ENCODE measurements around the gene KCND2. TPM values are rescaled to one million over a fixed set of nuclear protein-coding genes. Genes with fewer than 3 reads are reported as not detected.
"Not testable (repeated sequence)": the region's sequence is repeated elsewhere in the genome, so short reads cannot be mapped to it uniquely, and the experiment has no call there.

Gene KCND2
- total RNA-seq, 1 donor from 2014 or later, result 13.7 TPM

DNA sequence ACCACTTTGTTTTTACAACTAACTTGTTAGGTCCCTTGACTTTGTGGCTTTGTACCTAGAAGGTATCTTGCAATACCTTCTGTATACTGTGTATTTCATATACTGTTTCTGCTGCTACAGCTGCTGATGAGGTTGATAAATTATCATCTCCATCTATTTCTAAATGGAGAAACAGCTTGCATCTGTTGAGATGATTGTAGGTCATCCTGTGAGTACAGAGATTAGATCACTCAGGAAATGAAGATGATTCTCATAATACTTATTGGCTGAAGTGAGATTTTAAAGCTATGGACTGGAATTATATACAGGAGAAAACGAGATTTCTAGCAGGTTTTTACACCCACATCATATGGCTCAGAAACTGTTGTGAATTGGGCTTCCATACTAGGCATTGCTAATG, 280.5 kb downstream of the KCND2 start:
- no peaks in the 10 kb centered on the region for H3K9me3 Mint-ChIP-seq (ENCODE audit: low read depth)
- TF ChIP-seq, protein P1, sequence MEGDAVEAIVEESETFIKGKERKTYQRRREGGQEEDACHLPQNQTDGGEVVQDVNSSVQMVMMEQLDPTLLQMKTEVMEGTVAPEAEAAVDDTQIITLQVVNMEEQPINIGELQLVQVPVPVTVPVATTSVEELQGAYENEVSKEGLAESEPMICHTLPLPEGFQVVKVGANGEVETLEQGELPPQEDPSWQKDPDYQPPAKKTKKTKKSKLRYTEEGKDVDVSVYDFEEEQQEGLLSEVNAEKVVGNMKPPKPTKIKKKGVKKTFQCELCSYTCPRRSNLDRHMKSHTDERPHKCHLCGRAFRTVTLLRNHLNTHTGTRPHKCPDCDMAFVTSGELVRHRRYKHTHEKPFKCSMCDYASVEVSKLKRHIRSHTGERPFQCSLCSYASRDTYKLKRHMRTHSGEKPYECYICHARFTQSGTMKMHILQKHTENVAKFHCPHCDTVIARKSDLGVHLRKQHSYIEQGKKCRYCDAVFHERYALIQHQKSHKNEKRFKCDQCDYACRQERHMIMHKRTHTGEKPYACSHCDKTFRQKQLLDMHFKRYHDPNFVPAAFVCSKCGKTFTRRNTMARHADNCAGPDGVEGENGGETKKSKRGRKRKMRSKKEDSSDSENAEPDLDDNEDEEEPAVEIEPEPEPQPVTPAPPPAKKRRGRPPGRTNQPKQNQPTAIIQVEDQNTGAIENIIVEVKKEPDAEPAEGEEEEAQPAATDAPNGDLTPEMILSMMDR (IDR thresholded peaks at IDR 0.05; ENCODE audit: unreplicated experiment), result no peak
- peaks cover 11% of the 10 kb centered on the region for H3K4me1 Mint-ChIP-seq (ENCODE audit: low read depth)
- no peak for DNase-seq (ENCODE audit: low spot score, unreplicated experiment)
- H3K36me3 Mint-ChIP-seq (ENCODE audit: insufficient read depth), result no peaks in the 10 kb centered on the region
- no peak overlapping the region for H3K27ac Mint-ChIP-seq
- H3K4me3 Mint-ChIP-seq (ENCODE audit: low read depth), result no peak overlapping the region
- peaks cover 3% of the 10 kb centered on the region for H3K27me3 Mint-ChIP-seq

DNA sequence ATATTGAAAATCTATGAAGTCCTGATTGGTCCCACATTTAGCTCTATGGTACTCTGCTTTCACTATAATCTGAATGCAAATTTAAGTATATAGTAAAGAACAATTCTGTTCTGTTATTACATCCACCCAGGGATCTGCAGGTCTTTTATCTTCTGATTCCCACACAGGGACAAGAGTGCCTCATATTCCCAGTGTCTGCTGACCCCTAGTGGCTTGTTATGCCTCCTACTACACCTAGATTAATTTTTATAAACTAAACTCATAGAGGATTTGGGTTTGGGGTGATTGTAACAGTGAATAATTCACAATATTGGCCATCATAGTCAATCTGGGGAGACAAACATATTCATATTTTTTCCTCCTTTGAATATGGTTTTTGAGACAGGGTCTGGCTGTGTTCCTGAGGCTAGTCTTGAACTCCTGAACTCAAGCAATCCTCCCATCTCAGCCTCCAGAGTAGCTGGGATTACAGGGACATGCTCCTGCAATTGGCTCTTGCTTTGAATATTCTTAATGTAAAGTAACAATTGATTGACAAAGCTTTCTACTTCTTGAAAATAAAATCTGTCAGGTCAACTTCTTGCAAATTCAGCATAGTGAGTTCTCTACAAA, 282.1 kb downstream of the KCND2 start:
- H3K9me3 Mint-ChIP-seq (ENCODE audit: low read depth), result no peaks in the 10 kb centered on the region
- H3K4me3 Mint-ChIP-seq (ENCODE audit: low read depth), result no peak overlapping the region
- H3K27me3 Mint-ChIP-seq, result peaks cover 3% of the 10 kb centered on the region
- no peaks in the 10 kb centered on the region for H3K36me3 Mint-ChIP-seq (ENCODE audit: insufficient read depth)
- DNase-seq (ENCODE audit: low spot score, unreplicated experiment), result peak; percentile 19
- H3K27ac Mint-ChIP-seq, result peak overlapping the region; percentile 45
- TF ChIP-seq, protein P1 (IDR thresholded peaks at IDR 0.05; ENCODE audit: unreplicated experiment), result peak; percentile 86
- peaks cover 9% of the 10 kb centered on the region for H3K4me1 Mint-ChIP-seq (ENCODE audit: low read depth)

DNA sequence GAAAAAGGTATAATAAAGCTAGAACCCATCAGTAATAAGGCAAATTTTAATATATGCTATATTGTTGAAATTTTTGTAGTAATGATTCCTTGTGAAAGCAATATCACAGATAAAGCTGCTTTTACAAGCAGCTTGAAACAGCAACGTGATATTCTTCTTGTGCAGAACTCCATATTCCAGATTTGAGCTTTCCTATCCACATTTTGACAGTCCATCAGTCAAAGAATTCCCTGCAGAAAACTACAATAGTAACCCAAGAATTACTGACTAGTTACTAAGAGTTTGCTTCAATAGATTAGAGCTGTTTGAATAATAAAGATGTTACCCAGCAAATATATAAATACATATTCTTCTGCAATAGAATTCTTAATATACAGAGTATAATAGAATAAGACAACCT, 291.2 kb downstream of the KCND2 start:
- TF ChIP-seq, protein P1 (IDR thresholded peaks at IDR 0.05; ENCODE audit: unreplicated experiment), result no peak
- H3K27me3 Mint-ChIP-seq, result no peaks in the 10 kb centered on the region

DNA sequence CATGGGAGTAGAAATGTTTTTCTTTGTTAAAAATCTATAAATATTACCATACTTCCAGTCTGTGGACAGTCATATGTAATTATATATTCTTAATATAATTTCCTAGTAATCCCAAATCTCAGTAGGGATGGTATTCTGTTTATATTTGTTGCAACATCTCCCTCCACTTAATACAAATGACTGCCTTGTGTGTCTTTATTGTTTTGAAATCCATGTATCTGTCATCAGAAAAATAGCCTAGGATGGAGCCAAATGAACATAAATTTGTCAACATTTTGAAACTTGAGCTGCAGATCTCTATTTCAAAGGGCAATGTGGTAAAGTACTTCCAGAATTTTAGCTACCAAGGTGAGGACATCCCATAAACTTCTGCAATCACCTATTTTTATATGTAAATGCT, 294.2 kb downstream of the KCND2 start:
- Mint-ChIP-seq H3K4me3 (ENCODE audit: low read depth) (no peak overlapping the region), H3K36me3 (ENCODE audit: insufficient read depth) (no peaks in the 10 kb centered on the region), H3K4me1 (ENCODE audit: low read depth) (peaks cover 19% of the 10 kb centered on the region), H3K9me3 (ENCODE audit: low read depth) (no peaks in the 10 kb centered on the region), H3K27ac (no peak overlapping the region), H3K27me3 (no peaks in the 10 kb centered on the region)
- DNase-seq (ENCODE audit: low spot score, unreplicated experiment), result no peak
- TF ChIP-seq, protein P1 (IDR thresholded peaks at IDR 0.05; ENCODE audit: unreplicated experiment), result no peak

More for the DNA sequence above, 291.2 kb downstream of the KCND2 start:
- DNase-seq (ENCODE audit: low spot score, unreplicated experiment), result no peak
- Mint-ChIP-seq H3K27ac (no peak overlapping the region), H3K4me3 (ENCODE audit: low read depth) (no peak overlapping the region), H3K4me1 (ENCODE audit: low read depth) (peaks cover 7% of the 10 kb centered on the region), H3K36me3 (ENCODE audit: insufficient read depth) (no peaks in the 10 kb centered on the region), H3K9me3 (ENCODE audit: low read depth) (no peaks in the 10 kb centered on the region)

DNA sequence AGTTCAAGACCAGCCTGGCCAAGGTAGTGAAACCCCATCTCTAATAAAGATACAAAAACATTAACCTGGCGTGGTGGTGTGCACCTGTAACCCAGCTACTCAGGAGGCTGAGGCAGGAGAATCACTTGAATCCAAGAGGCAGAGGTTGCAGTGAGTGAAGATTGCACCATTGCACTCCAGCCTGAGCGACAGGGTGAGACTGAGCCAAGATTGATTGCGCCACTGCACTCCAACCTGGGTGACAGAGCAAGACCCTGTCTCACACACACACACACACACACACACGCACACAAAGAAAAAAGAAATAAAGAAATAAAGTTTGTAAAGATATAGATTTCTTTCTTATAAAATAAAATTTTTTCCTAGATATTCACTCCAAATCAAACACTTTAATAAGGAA, 305.7 kb downstream of the KCND2 start:
- not testable (repeated sequence) for H3K4me3 Mint-ChIP-seq (ENCODE audit: low read depth); H3K36me3 Mint-ChIP-seq (ENCODE audit: insufficient read depth); H3K27me3 Mint-ChIP-seq; H3K27ac Mint-ChIP-seq; H3K9me3 Mint-ChIP-seq (ENCODE audit: low read depth); H3K4me1 Mint-ChIP-seq (ENCODE audit: low read depth); DNase-seq (ENCODE audit: low spot score, unreplicated experiment)

DNA sequence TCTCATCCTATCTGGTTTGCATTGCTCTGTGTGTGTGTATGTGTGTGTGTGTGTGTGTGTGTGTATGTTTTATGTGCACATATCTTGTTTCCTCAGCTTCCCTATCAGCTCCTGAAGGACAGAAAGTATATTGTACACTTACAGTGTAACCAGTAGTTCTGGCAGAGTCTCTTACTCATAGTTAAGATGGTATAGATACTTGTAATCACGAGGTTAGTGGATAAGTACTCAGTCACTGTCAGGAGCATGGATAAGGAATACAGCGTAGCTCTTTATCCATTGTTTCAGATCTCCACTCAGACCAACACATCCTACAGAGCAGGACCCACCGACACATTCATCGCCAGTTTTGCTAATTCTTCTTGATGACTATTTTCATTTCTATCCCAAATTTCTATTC, 309.9 kb downstream of the KCND2 start:
- Mint-ChIP-seq H3K36me3 (ENCODE audit: insufficient read depth) (no peaks in the 10 kb centered on the region), H3K9me3 (ENCODE audit: low read depth) (no peaks in the 10 kb centered on the region), H3K27me3 (no peaks in the 10 kb centered on the region), H3K27ac (no peak overlapping the region), H3K4me3 (ENCODE audit: low read depth) (no peak overlapping the region), H3K4me1 (ENCODE audit: low read depth) (peaks cover 12% of the 10 kb centered on the region)
- DNase-seq (ENCODE audit: low spot score, unreplicated experiment), result no peak
- TF ChIP-seq, protein P1 (IDR thresholded peaks at IDR 0.05; ENCODE audit: unreplicated experiment), result no peak
